HepG2 (cell line): ENCODE data around the gene DCTN1. TPM values are rescaled to one million over a fixed set of nuclear protein-coding genes. Genes with fewer than 3 reads are reported as not detected.

ENCODE experiments used
- HNRNPH1 ChIP-seq: fragments of 200-400 bp; formaldehyde crosslinking; optimal IDR thresholded peaks from 2 replicates; pipeline ENCODE3; 2017; ENCODE audit warnings: mild to moderate bottlenecking, low read depth, low read length
- MIXL1 ChIP-seq: IDR thresholded peaks from 2 replicates; pipeline ENCODE4 v1.6.1; 2016
- MTA3 ChIP-seq: sonication (generic); formaldehyde crosslinking; IDR thresholded peaks from 2 replicates; pipeline ENCODE4 v1.4.0; 2020; ENCODE audit warnings: missing genetic modification reagents
- RCOR2 ChIP-seq: IDR thresholded peaks from 2 replicates; pipeline ENCODE4 v1.6.1; 2016; ENCODE audit warnings: missing biosample characterization, missing genetic modification reagents
- SNAI1 ChIP-seq: sonication (generic); formaldehyde crosslinking; IDR thresholded peaks from 2 replicates; pipeline ENCODE4 v1.5.0; 2020; ENCODE audit warnings: mild to moderate bottlenecking, missing genetic modification reagents, borderline replicate concordance
- YY1 ChIP-seq: IDR thresholded peaks from 2 replicates; pipeline ENCODE4 v1.6.1; 2011; ENCODE audit warnings: low read length, low read depth, moderate library complexity, mild to moderate bottlenecking; ENCODE audit not compliant: insufficient read depth, insufficient replicate concordance
- ZFP41 ChIP-seq: sonication (generic); formaldehyde crosslinking; IDR thresholded peaks from 2 replicates; pipeline ENCODE4 v1.4.0; 2020; ENCODE audit warnings: mild to moderate bottlenecking, missing genetic modification reagents, borderline replicate concordance
- ZFX ChIP-seq: sonication (generic); formaldehyde crosslinking; IDR thresholded peaks from 2 replicates; pipeline ENCODE4 v1.4.0; 2020; ENCODE audit warnings: mild to moderate bottlenecking, low read depth, missing genetic modification reagents, moderate library complexity
- ZNF280D ChIP-seq: sonication (generic); formaldehyde crosslinking; IDR thresholded peaks from 2 replicates; pipeline ENCODE4 v1.5.1; 2020; ENCODE audit warnings: mild to moderate bottlenecking, missing genetic modification reagents
- ZNF30 ChIP-seq: sonication (generic); formaldehyde crosslinking; IDR thresholded peaks from 2 replicates; pipeline ENCODE4 v1.5.0; 2020; ENCODE audit warnings: mild to moderate bottlenecking, missing genetic modification reagents
- ZNF354B ChIP-seq: sonication (generic); formaldehyde crosslinking; IDR thresholded peaks from 2 replicates; pipeline ENCODE4 v1.8.0; 2022; ENCODE audit warnings: mild to moderate bottlenecking, missing genetic modification reagents
- ZNF431 ChIP-seq: sonication (generic); formaldehyde crosslinking; IDR thresholded peaks from 2 replicates; pipeline ENCODE4 v1.9.0; 2022; ENCODE audit warnings: missing genetic modification reagents, low read depth, mild to moderate bottlenecking, borderline replicate concordance
- ZNF451 ChIP-seq: sonication (generic); formaldehyde crosslinking; IDR thresholded peaks from 2 replicates; pipeline ENCODE4 v1.5.0; 2020; ENCODE audit warnings: mild to moderate bottlenecking, missing genetic modification reagents
- ZNF546 ChIP-seq: sonication (generic); formaldehyde crosslinking; conservative IDR thresholded peaks from 2 replicates; pipeline ENCODE4 v1.8.1; 2023; ENCODE audit warnings: mild to moderate bottlenecking, missing genetic modification reagents
- ZNF816 ChIP-seq: sonication (generic); formaldehyde crosslinking; IDR thresholded peaks from 2 replicates; pipeline ENCODE4 v1.8.0; 2022; ENCODE audit warnings: missing genetic modification reagents, mild to moderate bottlenecking, borderline replicate concordance
- polyA plus RNA-seq, 8 experiments: library from polyadenylated mRNA; depleted of rRNA in 3 of 8; stranded (reverse) in 7 of 8; unstranded in 1 of 8; fragments of >200 nt; fragmentation: Illumina TruSeq in 4 of 8; extraction: Trizol in 4 of 8; gene quantifications; 2 replicates each; pipeline versions ENCODE4 v1.2.1 to v1.2.3, GENCODE V29; 2011 to 2016; ENCODE audit warnings: low read depth in 4 of 8, missing spikeins in 1 of 8, mixed read lengths in 1 of 8; ENCODE audit not compliant: insufficient read depth in 1 of 8
- total RNA-seq, 5 experiments: library from RNA; depleted of rRNA; stranded (reverse); fragments of >200 nt; fragmentation: Illumina TruSeq; extraction: Trizol; gene quantifications; 2 replicates each; pipeline ENCODE4 v1.2.3, GENCODE V29; 2016; ENCODE audit warnings: low read depth in 1 of 5
- TF ChIP-seq, protein P1 (sequence below): sonication (generic); formaldehyde crosslinking; IDR thresholded peaks from 2 replicates; pipeline ENCODE4 v1.4.0; 2020; ENCODE audit warnings: low read depth, mild to moderate bottlenecking, missing genetic modification reagents
- TF ChIP-seq, protein P2 (sequence below): sonication (generic); formaldehyde crosslinking; IDR thresholded peaks from 2 replicates; pipeline ENCODE4 v1.4.0; 2020; ENCODE audit warnings: mild to moderate bottlenecking, low read depth, missing genetic modification reagents
- TF ChIP-seq, protein P3 (sequence below): sonication (generic); formaldehyde crosslinking; IDR thresholded peaks from 2 replicates; pipeline ENCODE4 v1.4.0; 2020; ENCODE audit warnings: missing genetic modification reagents
- TF ChIP-seq, protein P4 (sequence below): sonication (generic); formaldehyde crosslinking; IDR thresholded peaks from 2 replicates; pipeline ENCODE4 v1.5.0; 2020; ENCODE audit warnings: missing genetic modification reagents, mild to moderate bottlenecking, borderline replicate concordance
- TF ChIP-seq, protein P5 (sequence below): sonication (generic); formaldehyde crosslinking; conservative IDR thresholded peaks from 2 replicates; pipeline ENCODE4 v1.4.0; 2020; ENCODE audit warnings: missing genetic modification reagents

DCTN1 gene
- total and polyA plus RNA-seq, 2 of the 13 experiments (the other 11 are each of a cell fraction or from before 2014, with no cell fraction given): 73.2 to 122 TPM

DNA sequence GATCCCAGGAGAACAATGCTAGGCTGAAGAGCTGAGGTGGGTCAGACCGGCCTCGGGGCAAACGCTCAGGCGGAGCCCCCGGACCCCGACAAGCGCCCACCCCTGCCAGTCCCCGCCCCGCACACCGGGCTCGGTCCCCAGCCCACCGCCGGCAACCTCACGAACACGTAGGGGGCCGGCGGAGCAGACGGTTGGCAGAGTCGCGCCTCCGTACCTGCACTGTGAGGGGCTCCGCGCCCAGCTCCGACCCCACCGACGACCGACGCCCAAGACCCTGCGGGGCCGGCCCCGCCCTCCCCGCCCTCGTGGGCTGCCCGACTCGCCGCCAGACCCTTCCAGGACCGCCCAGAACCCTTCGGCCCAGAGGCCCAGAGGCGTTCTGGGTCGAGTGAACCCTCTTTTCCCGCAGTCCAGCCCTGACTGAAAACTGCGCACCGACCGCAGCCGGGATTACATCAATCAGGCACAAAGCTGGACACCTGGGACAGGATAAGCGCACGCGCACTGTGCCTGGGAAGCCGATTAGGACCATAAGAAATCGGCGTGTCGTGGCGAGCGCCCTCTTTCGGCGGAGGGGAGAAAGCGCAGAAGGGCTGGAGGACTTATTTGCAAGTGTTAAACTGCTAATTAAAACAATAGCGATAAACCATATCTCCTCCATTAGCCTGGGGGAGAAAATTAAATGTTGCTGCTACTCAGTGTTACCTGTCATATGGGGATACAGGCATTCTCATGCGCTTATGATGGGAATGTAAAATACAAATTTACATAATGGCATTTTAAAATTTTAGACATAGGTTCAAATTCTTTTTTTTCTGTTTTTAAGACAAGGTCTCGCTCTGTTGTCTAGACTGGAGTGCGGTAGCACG, 11.7 kb upstream of the DCTN1 start (continued):
- TF ChIP-seq MIXL1 (CRISPR knock-in tag): peak; percentile 53
- TF ChIP-seq, protein P1, sequence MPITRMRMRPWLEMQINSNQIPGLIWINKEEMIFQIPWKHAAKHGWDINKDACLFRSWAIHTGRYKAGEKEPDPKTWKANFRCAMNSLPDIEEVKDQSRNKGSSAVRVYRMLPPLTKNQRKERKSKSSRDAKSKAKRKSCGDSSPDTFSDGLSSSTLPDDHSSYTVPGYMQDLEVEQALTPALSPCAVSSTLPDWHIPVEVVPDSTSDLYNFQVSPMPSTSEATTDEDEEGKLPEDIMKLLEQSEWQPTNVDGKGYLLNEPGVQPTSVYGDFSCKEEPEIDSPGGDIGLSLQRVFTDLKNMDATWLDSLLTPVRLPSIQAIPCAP: no peak
- TF ChIP-seq, protein P2, sequence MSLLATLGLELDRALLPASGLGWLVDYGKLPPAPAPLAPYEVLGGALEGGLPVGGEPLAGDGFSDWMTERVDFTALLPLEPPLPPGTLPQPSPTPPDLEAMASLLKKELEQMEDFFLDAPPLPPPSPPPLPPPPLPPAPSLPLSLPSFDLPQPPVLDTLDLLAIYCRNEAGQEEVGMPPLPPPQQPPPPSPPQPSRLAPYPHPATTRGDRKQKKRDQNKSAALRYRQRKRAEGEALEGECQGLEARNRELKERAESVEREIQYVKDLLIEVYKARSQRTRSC (CRISPR knock-in tag): no peak
- peak; percentile 73; the same call in 1 of the 2 replicates for TF ChIP-seq ZNF451 (CRISPR knock-in tag)
- TF ChIP-seq, protein P3, sequence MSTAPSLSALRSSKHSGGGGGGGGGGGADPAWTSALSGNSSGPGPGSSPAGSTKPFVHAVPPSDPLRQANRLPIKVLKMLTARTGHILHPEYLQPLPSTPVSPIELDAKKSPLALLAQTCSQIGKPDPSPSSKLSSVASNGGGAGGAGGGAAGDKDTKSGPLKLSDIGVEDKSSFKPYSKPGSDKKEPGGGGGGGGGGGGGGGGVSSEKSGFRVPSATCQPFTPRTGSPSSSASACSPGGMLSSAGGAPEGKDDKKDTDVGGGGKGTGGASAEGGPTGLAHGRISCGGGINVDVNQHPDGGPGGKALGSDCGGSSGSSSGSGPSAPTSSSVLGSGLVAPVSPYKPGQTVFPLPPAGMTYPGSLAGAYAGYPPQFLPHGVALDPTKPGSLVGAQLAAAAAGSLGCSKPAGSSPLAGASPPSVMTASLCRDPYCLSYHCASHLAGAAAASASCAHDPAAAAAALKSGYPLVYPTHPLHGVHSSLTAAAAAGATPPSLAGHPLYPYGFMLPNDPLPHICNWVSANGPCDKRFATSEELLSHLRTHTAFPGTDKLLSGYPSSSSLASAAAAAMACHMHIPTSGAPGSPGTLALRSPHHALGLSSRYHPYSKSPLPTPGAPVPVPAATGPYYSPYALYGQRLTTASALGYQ (CRISPR knock-in tag): peak; percentile 66; the same call in 1 of the 2 replicates
- TF ChIP-seq ZNF280D (CRISPR knock-in tag): no peak
- peak; percentile 36; the same call in 1 of the 2 replicates for TF ChIP-seq RCOR2 (CRISPR knock-in tag)
- TF ChIP-seq YY1: peak; percentile 15
- no peak; the same call in 1 of the 2 replicates for TF ChIP-seq ZNF816 (CRISPR knock-in tag)
- TF ChIP-seq, protein P4, sequence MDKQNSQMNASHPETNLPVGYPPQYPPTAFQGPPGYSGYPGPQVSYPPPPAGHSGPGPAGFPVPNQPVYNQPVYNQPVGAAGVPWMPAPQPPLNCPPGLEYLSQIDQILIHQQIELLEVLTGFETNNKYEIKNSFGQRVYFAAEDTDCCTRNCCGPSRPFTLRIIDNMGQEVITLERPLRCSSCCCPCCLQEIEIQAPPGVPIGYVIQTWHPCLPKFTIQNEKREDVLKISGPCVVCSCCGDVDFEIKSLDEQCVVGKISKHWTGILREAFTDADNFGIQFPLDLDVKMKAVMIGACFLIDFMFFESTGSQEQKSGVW (CRISPR knock-in tag): no peak
- TF ChIP-seq ZNF431 (CRISPR knock-in tag): no peak
- TF ChIP-seq ZNF546 (CRISPR knock-in tag): peak; percentile 66; the same call in 1 of the 2 replicates
- no peak for TF ChIP-seq HNRNPH1
- peak; percentile 86; the same call in 1 of the 2 replicates for TF ChIP-seq ZNF354B (CRISPR knock-in tag)
- no peak for TF ChIP-seq ZFP41
- no peak for TF ChIP-seq MTA3
- no peak for TF ChIP-seq SNAI1 (CRISPR knock-in tag)
- TF ChIP-seq, protein P5, sequence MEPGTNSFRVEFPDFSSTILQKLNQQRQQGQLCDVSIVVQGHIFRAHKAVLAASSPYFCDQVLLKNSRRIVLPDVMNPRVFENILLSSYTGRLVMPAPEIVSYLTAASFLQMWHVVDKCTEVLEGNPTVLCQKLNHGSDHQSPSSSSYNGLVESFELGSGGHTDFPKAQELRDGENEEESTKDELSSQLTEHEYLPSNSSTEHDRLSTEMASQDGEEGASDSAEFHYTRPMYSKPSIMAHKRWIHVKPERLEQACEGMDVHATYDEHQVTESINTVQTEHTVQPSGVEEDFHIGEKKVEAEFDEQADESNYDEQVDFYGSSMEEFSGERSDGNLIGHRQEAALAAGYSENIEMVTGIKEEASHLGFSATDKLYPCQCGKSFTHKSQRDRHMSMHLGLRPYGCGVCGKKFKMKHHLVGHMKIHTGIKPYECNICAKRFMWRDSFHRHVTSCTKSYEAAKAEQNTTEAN (CRISPR knock-in tag): no peak
- peak; percentile 72 for TF ChIP-seq ZFX (CRISPR knock-in tag)
- TF ChIP-seq ZNF30 (CRISPR knock-in tag): no peak
